HepG2 (cell line): ENCODE measurements around the gene JADE2. TPM values are rescaled to one million over a fixed set of nuclear protein-coding genes. Genes with fewer than 3 reads are reported as not detected.

Experiments
- ATAD3A ChIP-seq: sonication (generic); formaldehyde crosslinking; IDR thresholded peaks from 2 replicates; pipeline ENCODE4 v1.4.0; 2020; ENCODE audit warnings: missing genetic modification reagents
- ELF3 ChIP-seq: IDR thresholded peaks from 2 replicates; pipeline ENCODE4 v1.6.1; 2016; ENCODE audit warnings: missing genetic modification reagents, missing compliant biosample characterization
- FOSL2 ChIP-seq: sonication (generic); formaldehyde crosslinking; IDR thresholded peaks from 2 replicates; pipeline ENCODE4 v1.4.0; 2020; ENCODE audit warnings: missing genetic modification reagents
- HMGA1 ChIP-seq: sonication (generic); formaldehyde crosslinking; conservative IDR thresholded peaks from 2 replicates; pipeline ENCODE4 v1.4.0; 2020; ENCODE audit warnings: missing genetic modification reagents
- HNRNPL ChIP-seq: fragments of 200-400 bp; formaldehyde crosslinking; IDR thresholded peaks from 2 replicates; pipeline ENCODE4 v1.6.1; 2017; ENCODE audit warnings: mild to moderate bottlenecking, low read depth, low read length
- KDM2A ChIP-seq: sonication (generic); formaldehyde crosslinking; IDR thresholded peaks from 2 replicates; pipeline ENCODE4 v1.4.0; 2020; ENCODE audit warnings: low read depth, missing genetic modification reagents, borderline replicate concordance
- MTA1 ChIP-seq: sonication (generic); formaldehyde crosslinking; IDR thresholded peaks from 2 replicates; pipeline ENCODE4 v1.4.0; 2020; ENCODE audit warnings: missing genetic modification reagents, mild to moderate bottlenecking, borderline replicate concordance
- NPAS2 ChIP-seq: sonication (generic); formaldehyde crosslinking; IDR thresholded peaks from 2 replicates; pipeline ENCODE4 v1.8.0; 2022; ENCODE audit warnings: mild to moderate bottlenecking, missing genetic modification reagents, borderline replicate concordance
- SALL1 ChIP-seq: sonication (generic); formaldehyde crosslinking; IDR thresholded peaks from 2 replicates; pipeline ENCODE4 v1.8.0; 2022; ENCODE audit warnings: mild to moderate bottlenecking, missing genetic modification reagents
- polyA plus RNA-seq, 8 experiments: library from polyadenylated mRNA; depleted of rRNA in 3 of 8; stranded (reverse) in 7 of 8; unstranded in 1 of 8; fragments of >200 nt; fragmentation: Illumina TruSeq in 4 of 8; extraction: Trizol in 4 of 8; gene quantifications; 2 replicates each; pipeline versions ENCODE4 v1.2.1 to v1.2.3, GENCODE V29; 2011 to 2016; ENCODE audit warnings: low read depth in 4 of 8, missing spikeins in 1 of 8, mixed read lengths in 1 of 8; ENCODE audit not compliant: insufficient read depth in 1 of 8
- total RNA-seq, 5 experiments: library from RNA; depleted of rRNA; stranded (reverse); fragments of >200 nt; fragmentation: Illumina TruSeq; extraction: Trizol; gene quantifications; 2 replicates each; pipeline ENCODE4 v1.2.3, GENCODE V29; 2016; ENCODE audit warnings: low read depth in 1 of 5
- TF ChIP-seq, protein P1 (sequence below): sonication (generic); formaldehyde crosslinking; IDR thresholded peaks from 2 replicates; pipeline ENCODE4 v1.5.0; 2020; ENCODE audit warnings: mild to moderate bottlenecking, missing genetic modification reagents, moderate library complexity
- TF ChIP-seq, protein P2 (sequence below): sonication (generic); formaldehyde crosslinking; IDR thresholded peaks from 2 replicates; pipeline ENCODE4 v1.4.0; 2020; ENCODE audit warnings: missing genetic modification reagents
- TF ChIP-seq, protein P3 (sequence below): sonication (generic); formaldehyde crosslinking; IDR thresholded peaks from 2 replicates; pipeline ENCODE4 v1.4.0; 2020; ENCODE audit warnings: missing genetic modification reagents
- TF ChIP-seq, protein P4 (sequence below), 2 experiments: sonication (generic) in 1 of 2; formaldehyde crosslinking in 1 of 2; IDR thresholded peaks; 2 replicates each; pipeline versions ENCODE4 v1.4.0 to v1.6.1; 2018 to 2020; ENCODE audit warnings: missing genetic modification reagents in 2 of 2, borderline replicate concordance in 1 of 2, low read depth in 1 of 2, mild to moderate bottlenecking in 1 of 2, missing biosample characterization in 1 of 2
- TF ChIP-seq, protein P5 (sequence below): sonication (generic); formaldehyde crosslinking; IDR thresholded peaks from 2 replicates; pipeline ENCODE4 v1.5.0; 2020; ENCODE audit warnings: mild to moderate bottlenecking, missing genetic modification reagents, borderline replicate concordance

JADE2 gene
- total and polyA plus RNA-seq, 2 of the 13 experiments (the other 11 are each of a cell fraction or from before 2014, with no cell fraction given) = 7.5 to 15.1 TPM

DNA sequence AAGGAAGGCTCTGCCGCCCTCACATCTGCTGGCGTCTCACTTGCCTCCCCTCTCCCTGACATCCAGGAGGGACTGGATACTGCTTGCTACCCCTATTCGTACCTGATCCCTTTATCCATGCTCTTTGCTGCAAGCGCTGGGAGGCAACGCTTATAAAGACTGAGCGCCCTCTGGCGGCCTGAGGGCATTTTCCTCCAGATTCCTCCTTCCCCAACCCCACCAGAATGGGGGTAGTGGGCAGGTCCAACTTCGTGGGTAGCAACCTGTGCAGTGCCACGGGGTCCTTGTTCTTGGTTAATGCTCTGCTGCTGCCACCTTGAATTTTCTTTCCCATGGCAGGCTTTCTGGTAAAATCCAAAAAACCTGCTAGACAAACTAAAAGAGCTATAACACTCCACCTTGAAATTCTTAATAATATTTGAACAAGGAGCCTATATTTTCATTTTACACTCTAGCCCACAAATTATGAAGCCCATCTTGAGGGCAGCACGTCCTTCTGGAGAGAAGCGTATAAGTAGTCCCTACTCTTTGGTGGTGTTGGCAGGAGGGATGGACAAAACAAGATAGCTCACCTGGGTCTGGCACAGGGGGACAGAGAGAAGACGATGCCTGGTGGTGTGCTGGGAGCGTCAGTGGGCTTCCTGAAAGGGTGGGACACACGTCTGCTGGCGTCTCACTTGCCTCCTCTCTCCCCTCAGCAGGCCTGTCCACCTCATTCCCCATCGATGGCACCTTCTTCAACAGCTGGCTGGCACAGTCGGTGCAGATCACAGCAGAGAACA lies 52.5 kb downstream of the JADE2 start (continued):
- TF ChIP-seq, protein P1, sequence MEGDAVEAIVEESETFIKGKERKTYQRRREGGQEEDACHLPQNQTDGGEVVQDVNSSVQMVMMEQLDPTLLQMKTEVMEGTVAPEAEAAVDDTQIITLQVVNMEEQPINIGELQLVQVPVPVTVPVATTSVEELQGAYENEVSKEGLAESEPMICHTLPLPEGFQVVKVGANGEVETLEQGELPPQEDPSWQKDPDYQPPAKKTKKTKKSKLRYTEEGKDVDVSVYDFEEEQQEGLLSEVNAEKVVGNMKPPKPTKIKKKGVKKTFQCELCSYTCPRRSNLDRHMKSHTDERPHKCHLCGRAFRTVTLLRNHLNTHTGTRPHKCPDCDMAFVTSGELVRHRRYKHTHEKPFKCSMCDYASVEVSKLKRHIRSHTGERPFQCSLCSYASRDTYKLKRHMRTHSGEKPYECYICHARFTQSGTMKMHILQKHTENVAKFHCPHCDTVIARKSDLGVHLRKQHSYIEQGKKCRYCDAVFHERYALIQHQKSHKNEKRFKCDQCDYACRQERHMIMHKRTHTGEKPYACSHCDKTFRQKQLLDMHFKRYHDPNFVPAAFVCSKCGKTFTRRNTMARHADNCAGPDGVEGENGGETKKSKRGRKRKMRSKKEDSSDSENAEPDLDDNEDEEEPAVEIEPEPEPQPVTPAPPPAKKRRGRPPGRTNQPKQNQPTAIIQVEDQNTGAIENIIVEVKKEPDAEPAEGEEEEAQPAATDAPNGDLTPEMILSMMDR (CRISPR knock-in tag) = peak; percentile 94
- TF ChIP-seq HMGA1 (CRISPR knock-in tag) (no peak), HNRNPL (no peak), FOSL2 (CRISPR knock-in tag) (0 out of 2 replicates have a peak, but pooled peaks have one; percentile 12), SALL1 (peak; percentile 50), KDM2A (CRISPR knock-in tag) (peak; percentile 55; the same call in 1 of the 2 replicates), ELF3 (CRISPR knock-in tag) (0 out of 2 replicates have a peak, but pooled peaks have one; percentile 42), NPAS2 (CRISPR knock-in tag) (no peak), MTA1 (CRISPR knock-in tag) (no peak), ATAD3A (CRISPR knock-in tag) (no peak)
- TF ChIP-seq, protein P2, sequence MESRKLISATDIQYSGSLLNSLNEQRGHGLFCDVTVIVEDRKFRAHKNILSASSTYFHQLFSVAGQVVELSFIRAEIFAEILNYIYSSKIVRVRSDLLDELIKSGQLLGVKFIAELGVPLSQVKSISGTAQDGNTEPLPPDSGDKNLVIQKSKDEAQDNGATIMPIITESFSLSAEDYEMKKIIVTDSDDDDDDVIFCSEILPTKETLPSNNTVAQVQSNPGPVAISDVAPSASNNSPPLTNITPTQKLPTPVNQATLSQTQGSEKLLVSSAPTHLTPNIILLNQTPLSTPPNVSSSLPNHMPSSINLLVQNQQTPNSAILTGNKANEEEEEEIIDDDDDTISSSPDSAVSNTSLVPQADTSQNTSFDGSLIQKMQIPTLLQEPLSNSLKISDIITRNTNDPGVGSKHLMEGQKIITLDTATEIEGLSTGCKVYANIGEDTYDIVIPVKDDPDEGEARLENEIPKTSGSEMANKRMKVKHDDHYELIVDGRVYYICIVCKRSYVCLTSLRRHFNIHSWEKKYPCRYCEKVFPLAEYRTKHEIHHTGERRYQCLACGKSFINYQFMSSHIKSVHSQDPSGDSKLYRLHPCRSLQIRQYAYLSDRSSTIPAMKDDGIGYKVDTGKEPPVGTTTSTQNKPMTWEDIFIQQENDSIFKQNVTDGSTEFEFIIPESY (CRISPR knock-in tag) = 0 out of 2 replicates have a peak, but pooled peaks have one; percentile 11
- TF ChIP-seq, protein P3, sequence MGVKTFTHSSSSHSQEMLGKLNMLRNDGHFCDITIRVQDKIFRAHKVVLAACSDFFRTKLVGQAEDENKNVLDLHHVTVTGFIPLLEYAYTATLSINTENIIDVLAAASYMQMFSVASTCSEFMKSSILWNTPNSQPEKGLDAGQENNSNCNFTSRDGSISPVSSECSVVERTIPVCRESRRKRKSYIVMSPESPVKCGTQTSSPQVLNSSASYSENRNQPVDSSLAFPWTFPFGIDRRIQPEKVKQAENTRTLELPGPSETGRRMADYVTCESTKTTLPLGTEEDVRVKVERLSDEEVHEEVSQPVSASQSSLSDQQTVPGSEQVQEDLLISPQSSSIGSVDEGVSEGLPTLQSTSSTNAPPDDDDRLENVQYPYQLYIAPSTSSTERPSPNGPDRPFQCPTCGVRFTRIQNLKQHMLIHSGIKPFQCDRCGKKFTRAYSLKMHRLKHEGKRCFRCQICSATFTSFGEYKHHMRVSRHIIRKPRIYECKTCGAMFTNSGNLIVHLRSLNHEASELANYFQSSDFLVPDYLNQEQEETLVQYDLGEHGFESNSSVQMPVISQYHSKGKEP (CRISPR knock-in tag) = no peak
- TF ChIP-seq, protein P4, sequence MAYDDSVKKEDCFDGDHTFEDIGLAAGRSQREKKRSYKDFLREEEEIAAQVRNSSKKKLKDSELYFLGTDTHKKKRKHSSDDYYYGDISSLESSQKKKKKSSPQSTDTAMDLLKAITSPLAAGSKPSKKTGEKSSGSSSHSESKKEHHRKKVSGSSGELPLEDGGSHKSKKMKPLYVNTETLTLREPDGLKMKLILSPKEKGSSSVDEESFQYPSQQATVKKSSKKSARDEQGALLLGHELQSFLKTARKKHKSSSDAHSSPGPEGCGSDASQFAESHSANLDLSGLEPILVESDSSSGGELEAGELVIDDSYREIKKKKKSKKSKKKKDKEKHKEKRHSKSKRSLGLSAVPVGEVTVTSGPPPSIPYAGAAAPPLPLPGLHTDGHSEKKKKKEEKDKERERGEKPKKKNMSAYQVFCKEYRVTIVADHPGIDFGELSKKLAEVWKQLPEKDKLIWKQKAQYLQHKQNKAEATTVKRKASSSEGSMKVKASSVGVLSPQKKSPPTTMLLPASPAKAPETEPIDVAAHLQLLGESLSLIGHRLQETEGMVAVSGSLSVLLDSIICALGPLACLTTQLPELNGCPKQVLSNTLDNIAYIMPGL (CRISPR knock-in tag; IDR thresholded peaks at IDR 0.05; ENCODE audit: borderline replicate concordance in 1 of 2, low read depth in 1 of 2) = peak; percentile 40 to 65; a peak in 2 of 4 replicates
- TF ChIP-seq, protein P5, sequence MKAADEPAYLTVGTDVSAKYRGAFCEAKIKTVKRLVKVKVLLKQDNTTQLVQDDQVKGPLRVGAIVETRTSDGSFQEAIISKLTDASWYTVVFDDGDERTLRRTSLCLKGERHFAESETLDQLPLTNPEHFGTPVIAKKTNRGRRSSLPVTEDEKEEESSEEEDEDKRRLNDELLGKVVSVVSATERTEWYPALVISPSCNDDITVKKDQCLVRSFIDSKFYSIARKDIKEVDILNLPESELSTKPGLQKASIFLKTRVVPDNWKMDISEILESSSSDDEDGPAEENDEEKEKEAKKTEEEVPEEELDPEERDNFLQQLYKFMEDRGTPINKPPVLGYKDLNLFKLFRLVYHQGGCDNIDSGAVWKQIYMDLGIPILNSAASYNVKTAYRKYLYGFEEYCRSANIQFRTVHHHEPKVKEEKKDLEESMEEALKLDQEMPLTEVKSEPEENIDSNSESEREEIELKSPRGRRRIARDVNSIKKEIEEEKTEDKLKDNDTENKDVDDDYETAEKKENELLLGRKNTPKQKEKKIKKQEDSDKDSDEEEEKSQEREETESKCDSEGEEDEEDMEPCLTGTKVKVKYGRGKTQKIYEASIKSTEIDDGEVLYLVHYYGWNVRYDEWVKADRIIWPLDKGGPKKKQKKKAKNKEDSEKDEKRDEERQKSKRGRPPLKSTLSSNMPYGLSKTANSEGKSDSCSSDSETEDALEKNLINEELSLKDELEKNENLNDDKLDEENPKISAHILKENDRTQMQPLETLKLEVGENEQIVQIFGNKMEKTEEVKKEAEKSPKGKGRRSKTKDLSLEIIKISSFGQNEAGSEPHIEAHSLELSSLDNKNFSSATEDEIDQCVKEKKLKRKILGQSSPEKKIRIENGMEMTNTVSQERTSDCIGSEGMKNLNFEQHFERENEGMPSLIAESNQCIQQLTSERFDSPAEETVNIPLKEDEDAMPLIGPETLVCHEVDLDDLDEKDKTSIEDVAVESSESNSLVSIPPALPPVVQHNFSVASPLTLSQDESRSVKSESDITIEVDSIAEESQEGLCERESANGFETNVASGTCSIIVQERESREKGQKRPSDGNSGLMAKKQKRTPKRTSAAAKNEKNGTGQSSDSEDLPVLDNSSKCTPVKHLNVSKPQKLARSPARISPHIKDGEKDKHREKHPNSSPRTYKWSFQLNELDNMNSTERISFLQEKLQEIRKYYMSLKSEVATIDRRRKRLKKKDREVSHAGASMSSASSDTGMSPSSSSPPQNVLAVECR (CRISPR knock-in tag) = 0 out of 2 replicates have a peak, but pooled peaks have one; percentile 9
